HepG2 (cell line): ENCODE data around the gene MRNIP. TPM values are rescaled to one million over a fixed set of nuclear protein-coding genes. Genes with fewer than 3 reads are reported as not detected.

ENCODE experiments used
- CREB3 ChIP-seq: sonication (generic); formaldehyde crosslinking; IDR thresholded peaks from 2 replicates; pipeline ENCODE4 v1.5.0; 2020; ENCODE audit warnings: missing genetic modification reagents
- DNMT1 ChIP-seq: sonication (generic); formaldehyde crosslinking; IDR thresholded peaks from 2 replicates; pipeline ENCODE4 v1.5.1; 2020; ENCODE audit warnings: mild to moderate bottlenecking, missing genetic modification reagents
- HNF1A ChIP-seq, 2 experiments: sonication (generic) in 1 of 2; formaldehyde crosslinking in 1 of 2; IDR thresholded peaks; 2 replicates each; pipeline versions ENCODE4 v1.4.0 to v1.6.1; 2016 to 2020; ENCODE audit warnings: borderline replicate concordance in 1 of 2, low read depth in 1 of 2, mild to moderate bottlenecking in 1 of 2, missing genetic modification reagents in 1 of 2
- ZBED4 ChIP-seq: sonication (generic); formaldehyde crosslinking; IDR thresholded peaks from 2 replicates; pipeline ENCODE4 v1.4.0; 2020; ENCODE audit warnings: missing genetic modification reagents, borderline replicate concordance
- ZFY ChIP-seq: sonication (generic); formaldehyde crosslinking; IDR thresholded peaks from 2 replicates; pipeline ENCODE4 v1.4.0; 2020; ENCODE audit warnings: missing genetic modification reagents
- ZGPAT ChIP-seq: IDR thresholded peaks from 2 replicates; pipeline ENCODE4 v1.6.1; 2016; ENCODE audit warnings: mild to moderate bottlenecking
- ZNF414 ChIP-seq: sonication (generic); formaldehyde crosslinking; IDR thresholded peaks from 2 replicates; pipeline ENCODE4 v1.5.0; 2020; ENCODE audit warnings: missing genetic modification reagents
- ZNF687 ChIP-seq: sonication (generic); formaldehyde crosslinking; IDR thresholded peaks from 2 replicates; pipeline ENCODE4 v1.5.1; 2020; ENCODE audit warnings: mild to moderate bottlenecking, missing genetic modification reagents, moderate library complexity
- ZSCAN21 ChIP-seq: sonication (generic); formaldehyde crosslinking; IDR thresholded peaks from 2 replicates; pipeline ENCODE4 v1.8.0; 2022; ENCODE audit warnings: mild to moderate bottlenecking, missing genetic modification reagents, moderate library complexity, borderline replicate concordance
- polyA plus RNA-seq, 8 experiments: library from polyadenylated mRNA; depleted of rRNA in 3 of 8; stranded (reverse) in 7 of 8; unstranded in 1 of 8; fragments of >200 nt; fragmentation: Illumina TruSeq in 4 of 8; extraction: Trizol in 4 of 8; gene quantifications; 2 replicates each; pipeline versions ENCODE4 v1.2.1 to v1.2.3, GENCODE V29; 2011 to 2016; ENCODE audit warnings: low read depth in 4 of 8, missing spikeins in 1 of 8, mixed read lengths in 1 of 8; ENCODE audit not compliant: insufficient read depth in 1 of 8
- total RNA-seq, 5 experiments: library from RNA; depleted of rRNA; stranded (reverse); fragments of >200 nt; fragmentation: Illumina TruSeq; extraction: Trizol; gene quantifications; 2 replicates each; pipeline ENCODE4 v1.2.3, GENCODE V29; 2016; ENCODE audit warnings: low read depth in 1 of 5

The MRNIP gene
- total and polyA plus RNA-seq, 2 of the 13 experiments (the other 11 are each of a cell fraction or from before 2014, with no cell fraction given), result 15.5 to 34.1 TPM

GRCh38 chr5:179795863-179796833 is 62.5 kb downstream of the MRNIP start (continued):
- TF ChIP-seq CREB3 (CRISPR knock-in tag) (0 out of 2 replicates have a peak, but pooled peaks have one; percentile 43), ZGPAT (CRISPR knock-in tag) (peak; percentile 67; the same call in 1 of the 2 replicates), HNF1A (IDR thresholded peaks at IDR 0.05; ENCODE audit: low read depth) (no peak), HNF1A (CRISPR knock-in tag; IDR thresholded peaks at IDR 0.05; ENCODE audit: borderline replicate concordance) (no peak), ZFY (CRISPR knock-in tag) (peak; percentile 92), ZNF687 (peak; percentile 73), DNMT1 (CRISPR knock-in tag) (peak; percentile 54; the same call in 1 of the 2 replicates), ZSCAN21 (CRISPR knock-in tag) (peak; percentile 65; the same call in 1 of the 2 replicates), ZBED4 (peak; percentile 84), ZNF414 (CRISPR knock-in tag) (no peak)
